Measurements from ENCODE around the gene EYA2. TPM values are rescaled to one million over a fixed set of nuclear protein-coding genes. Genes with fewer than 3 reads are reported as not detected.
"Not testable (repeated sequence)": the region's sequence is repeated elsewhere in the genome, so short reads cannot be mapped to it uniquely, and the experiment has no call there.

EYA2 gene
- total RNA-seq, 4 donors from 2014 or later: 9.9 to 20.1 (median 13.8) TPM

- DNase-seq: no peak
- Histone ChIP-seq H3K4me3 (replicated peaks in 1 of 3) (no peak overlapping the region), H3K4me1 (peaks cover 0 to 8% of the 10 kb centered on the region in 2 donors), H3K27ac (no peak overlapping the region), H3K9me3 (no peaks in the 10 kb centered on the region), H3K27me3 (no peaks in the 10 kb centered on the region), H3K36me3 (peaks cover 8 to 14% of the 10 kb centered on the region in 2 donors)
- intact Hi-C loops (cut with DNase I): no loop called here
- WGBS, 2 donors: 89% methylated on average over 20 to 21 of the region's 21 CpGs
- TF ChIP-seq CTCF (IDR thresholded peaks at IDR 0.05): no peak
- no peak for TF ChIP-seq POLR2A (IDR thresholded peaks at IDR 0.05)
Measured at GRCh38 chr20:47174456-47175243, 280.0 kb downstream of the EYA2 start.

- no peaks in the 10 kb centered on the region for H3K9me3 ChIP-seq
- peak; percentile 41 to 65 for DNase-seq
- H3K27ac ChIP-seq: no peak overlapping the region
- TF ChIP-seq CTCF (IDR thresholded peaks at IDR 0.05) (no peak), POLR2A (IDR thresholded peaks at IDR 0.05) (no peak)
- H3K27me3 ChIP-seq: no peaks in the 10 kb centered on the region
- no peak overlapping the region for H3K4me3 ChIP-seq (replicated peaks in 1 of 3)
- peaks cover 0 to 8% of the 10 kb centered on the region in 2 donors for H3K4me1 ChIP-seq
- 26 to 29% methylated on average over 6 of the region's 6 CpGs for WGBS, 2 donors
- H3K36me3 ChIP-seq: peaks cover 8 to 14% of the 10 kb centered on the region in 2 donors
- intact Hi-C loops (cut with DNase I): no loop called here
Measured at GRCh38 chr20:47175493-47175892, 280.9 kb downstream of the EYA2 start.

- H3K27me3 ChIP-seq; H3K27ac ChIP-seq; H3K9me3 ChIP-seq; DNase-seq; intact Hi-C loops (cut with DNase I); H3K4me3 ChIP-seq (replicated peaks in 1 of 3); H3K4me1 ChIP-seq: not testable (repeated sequence)
- WGBS, 2 donors: 90 to 96% methylated on average over 5 of the region's 5 CpGs
- H3K36me3 ChIP-seq: peaks cover 8 to 14% of the 10 kb centered on the region in 2 donors
Measured at GRCh38 chr20:47176217-47176616, 281.6 kb downstream of the EYA2 start.

GRCh38 chr20:47178277-47178676 is 283.6 kb downstream of the EYA2 start:
- Histone ChIP-seq H3K4me1 (peaks cover 0 to 8% of the 10 kb centered on the region in 2 donors), H3K4me3 (replicated peaks in 1 of 3) (no peak overlapping the region), H3K27me3 (no peaks in the 10 kb centered on the region), H3K27ac (no peak overlapping the region), H3K36me3 (peaks cover 4 to 9% of the 10 kb centered on the region in 2 donors), H3K9me3 (no peaks in the 10 kb centered on the region)
- TF ChIP-seq POLR2A (IDR thresholded peaks at IDR 0.05): no peak
- TF ChIP-seq CTCF (IDR thresholded peaks at IDR 0.05): no peak
- 78 to 95% methylated on average over 3 of the region's 3 CpGs for WGBS, 2 donors
- DNase-seq: no peak
- intact Hi-C loops (cut with DNase I): no loop called here

- TF ChIP-seq POLR2A (IDR thresholded peaks at IDR 0.05): no peak
- no peak for TF ChIP-seq CTCF (IDR thresholded peaks at IDR 0.05)
- H3K36me3 ChIP-seq: peaks cover 4 to 6% of the 10 kb centered on the region in 2 donors
- peaks cover 0 to 8% of the 10 kb centered on the region in 2 donors for H3K4me1 ChIP-seq
- intact Hi-C loops (cut with DNase I): no loop called here
- 84 to 97% methylated on average over 1 of the region's 1 CpG for WGBS, 2 donors
- H3K27me3 ChIP-seq: no peaks in the 10 kb centered on the region
- no peak for DNase-seq
- no peak overlapping the region for H3K27ac ChIP-seq
- no peak overlapping the region for H3K4me3 ChIP-seq (replicated peaks in 1 of 3)
- H3K9me3 ChIP-seq: no peaks in the 10 kb centered on the region
Measured at GRCh38 chr20:47178851-47179250, 284.2 kb downstream of the EYA2 start.
